ENCODE results near the gene DOLPP1. TPM values are rescaled to one million over a fixed set of nuclear protein-coding genes. Genes with fewer than 3 reads are reported as not detected.

DOLPP1 gene
- total and polyA plus RNA-seq, 2 experiments from 2014 or later: 11.6 to 12.8 TPM

- Histone ChIP-seq H3K27ac (no peak overlapping the region), H4K20me1 (ENCODE audit: insufficient read depth) (no peaks in the 10 kb centered on the region), H3F3A (ENCODE audit: insufficient read depth) (peaks cover 15% of the 10 kb centered on the region), H3K4me2 (ENCODE audit: unreplicated experiment) (no peak overlapping the region), H3K4me1 (ENCODE audit: insufficient read depth) (peaks cover 31% of the 10 kb centered on the region), H3K9me3 (ENCODE audit: low read depth) (no peaks in the 10 kb centered on the region), H3K9me2 (ENCODE audit: insufficient read depth) (no peaks in the 10 kb centered on the region), H3K27me3 (replicated peaks; ENCODE audit: insufficient read depth) (no peaks in the 10 kb centered on the region), H3K9ac (no peak overlapping the region), H3K79me2 (ENCODE audit: insufficient read depth) (0 out of 2 replicates have a peak, but pooled peaks cover 3% of the 10 kb centered on the region), H3K36me3 (ENCODE audit: low read depth) (no peaks in the 10 kb centered on the region), H2AFZ (no peak overlapping the region), H3K4me3 (no peak overlapping the region)
- TF ChIP-seq EZH2phosphoT487 (IDR thresholded peaks at IDR 0.05; ENCODE audit: insufficient read depth, low read depth): no peak
- no peak for TF ChIP-seq EZH2 (IDR thresholded peaks at IDR 0.05; ENCODE audit: insufficient read depth, poor library complexity, severe bottlenecking)
- in situ Hi-C loops (cut with MboI): loop anchor here (10.0 kb wide), 1 partner anchor 648 kb away; no protein-coding TSS in a partner anchor
- DNase-seq: no peak
- WGBS, 2 experiments (ENCODE audit: low coverage in 1 of 2, low lambda C conversion rate in 2 of 2, missing lambda C conversion rate in 2 of 2): 81 to 87% methylated on average over 15 to 16 of the region's 16 CpGs
These were observed 55.6 kb downstream of the DOLPP1 start for GRCh38 chr9:129136446-129137035.

DNA sequence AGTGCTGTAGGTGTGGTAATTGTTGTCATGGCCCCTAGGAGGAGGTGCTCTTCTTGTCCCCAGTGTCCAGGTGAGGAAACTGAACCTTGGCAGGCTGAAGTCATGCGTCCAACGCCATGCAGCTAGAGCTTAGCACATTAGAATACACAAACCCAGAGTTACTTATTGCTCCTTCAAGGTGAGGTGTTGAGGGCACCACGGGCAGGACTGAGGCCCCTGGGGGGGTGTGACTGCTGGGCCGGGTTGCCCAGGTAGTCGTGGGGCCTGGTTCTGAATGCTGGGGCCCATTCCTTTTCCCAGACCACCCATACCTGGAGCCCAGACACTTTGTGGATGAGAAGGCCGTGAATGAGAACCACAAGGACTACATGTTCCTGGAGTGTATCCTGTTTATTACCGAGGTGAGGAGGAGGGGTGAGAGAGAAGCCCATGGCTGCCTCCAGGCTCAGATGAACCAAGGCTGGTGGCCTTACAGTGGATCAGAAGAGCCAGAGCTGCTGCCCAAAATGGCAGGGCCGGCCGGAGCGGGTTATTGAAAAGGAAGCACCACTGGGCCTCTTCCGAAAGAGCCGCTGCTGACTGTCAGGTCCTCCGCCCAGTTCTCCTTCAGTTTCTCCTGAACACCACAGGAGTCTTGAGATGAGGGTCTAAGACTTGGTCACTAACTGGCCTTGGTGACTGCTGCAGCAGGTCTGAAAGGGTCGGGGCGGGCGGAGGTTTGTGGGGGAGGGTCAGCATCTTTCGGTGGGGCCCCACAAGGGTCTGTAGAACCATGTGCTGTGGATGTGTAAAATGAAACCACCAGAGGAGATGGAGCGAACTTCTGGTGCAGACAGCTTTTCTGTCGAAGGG, 56.6 kb downstream of the DOLPP1 start:
- no peak overlapping the region for H3K4me2 ChIP-seq (ENCODE audit: unreplicated experiment)
- H2AFZ ChIP-seq: no peak overlapping the region
- H3K4me3 ChIP-seq: no peak overlapping the region
- peaks cover 10% of the 10 kb centered on the region for H3K79me2 ChIP-seq (ENCODE audit: insufficient read depth)
- TF ChIP-seq EZH2phosphoT487 (IDR thresholded peaks at IDR 0.05; ENCODE audit: insufficient read depth, low read depth) (no peak), EZH2 (IDR thresholded peaks at IDR 0.05; ENCODE audit: insufficient read depth, poor library complexity, severe bottlenecking) (no peak)
- 84 to 88% methylated on average over 17 to 19 of the region's 19 CpGs for WGBS, 2 experiments (ENCODE audit: low coverage in 1 of 2, low lambda C conversion rate in 2 of 2, missing lambda C conversion rate in 2 of 2)
- no peak for DNase-seq
- peaks cover 21% of the 10 kb centered on the region for H3F3A ChIP-seq (ENCODE audit: insufficient read depth)
- no peaks in the 10 kb centered on the region for H3K9me2 ChIP-seq (ENCODE audit: insufficient read depth)
- H3K27me3 ChIP-seq (replicated peaks; ENCODE audit: insufficient read depth): no peaks in the 10 kb centered on the region
- H3K27ac ChIP-seq: peak overlapping the region; percentile 100
- H3K9me3 ChIP-seq (ENCODE audit: low read depth): no peaks in the 10 kb centered on the region
- no peaks in the 10 kb centered on the region for H4K20me1 ChIP-seq (ENCODE audit: insufficient read depth)
- H3K9ac ChIP-seq: peak overlapping the region; percentile 91
- H3K36me3 ChIP-seq (ENCODE audit: low read depth): no peaks in the 10 kb centered on the region
- in situ Hi-C loops (cut with MboI): loop anchor here (10.0 kb wide), 1 partner anchor 647 kb away; no protein-coding TSS in a partner anchor
- peaks cover 41% of the 10 kb centered on the region for H3K4me1 ChIP-seq (ENCODE audit: insufficient read depth)

DNA sequence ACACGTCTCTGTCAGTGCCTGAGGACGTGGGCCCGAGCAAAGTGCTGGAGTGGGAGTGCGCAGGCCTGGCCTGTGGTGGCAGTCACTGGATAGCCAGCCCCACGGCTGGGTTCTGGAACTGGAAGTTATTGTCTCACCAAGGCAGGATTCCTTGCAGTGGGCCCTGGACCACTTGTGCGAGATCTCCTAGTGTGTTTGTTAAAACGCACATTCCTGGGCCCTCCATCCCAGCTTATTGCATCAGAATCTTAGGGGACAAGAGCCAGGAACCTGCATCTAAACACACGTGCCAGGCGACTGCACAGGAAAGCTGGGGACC, 57.2 kb downstream of the DOLPP1 start:
- H2AFZ ChIP-seq: peak overlapping the region; percentile 66

DNA sequence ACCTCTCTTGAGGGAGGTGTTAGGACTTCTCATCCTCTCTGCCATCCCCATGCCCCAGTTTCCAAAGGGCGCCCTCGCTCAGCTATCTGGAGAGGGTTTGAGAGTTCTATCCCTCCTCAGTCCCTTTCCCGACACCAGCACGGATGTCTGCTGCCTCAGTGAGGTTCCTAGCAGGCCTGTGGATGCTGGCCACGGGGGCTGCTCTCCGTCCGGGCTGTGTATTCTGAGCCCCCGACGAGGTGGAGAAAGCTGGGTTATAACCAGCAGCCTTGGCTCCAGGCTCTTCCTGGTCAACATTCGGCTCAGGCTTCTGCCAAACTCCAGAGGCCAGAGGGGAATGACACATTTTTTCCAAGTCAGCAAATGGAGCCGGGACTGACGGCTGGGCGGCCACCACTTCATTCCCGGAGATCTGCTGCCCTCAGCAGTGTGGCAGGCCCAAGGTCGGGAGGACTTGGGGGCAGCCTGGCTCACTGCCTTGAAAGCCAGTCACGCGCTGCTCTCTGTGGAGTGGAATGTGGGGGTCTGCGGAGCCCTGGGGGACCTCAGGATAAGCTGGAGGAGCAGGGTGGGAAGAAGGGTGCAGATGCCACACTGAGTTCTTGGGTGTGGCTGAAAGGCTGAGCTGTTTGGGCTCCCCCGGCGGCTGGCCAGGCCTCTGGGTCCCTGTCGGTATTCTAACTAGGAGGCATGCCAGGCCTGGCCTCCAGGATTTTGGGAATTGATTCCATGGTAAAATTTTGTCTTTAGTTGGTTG, 57.7 kb downstream of the DOLPP1 start:
- H3K9me2 ChIP-seq (ENCODE audit: insufficient read depth): no peaks in the 10 kb centered on the region
- H2AFZ ChIP-seq: peak overlapping the region; percentile 66
- peak overlapping the region; percentile 69 for H3K4me3 ChIP-seq
- H3K27me3 ChIP-seq (replicated peaks; ENCODE audit: insufficient read depth): no peaks in the 10 kb centered on the region
- no peaks in the 10 kb centered on the region for H3K9me3 ChIP-seq (ENCODE audit: low read depth)
- in situ Hi-C loops (cut with MboI): loop anchor here (10.0 kb wide), 1 partner anchor 646 kb away; no protein-coding TSS in a partner anchor
- peak overlapping the region; percentile 100 for H3K27ac ChIP-seq
- WGBS, 2 experiments (ENCODE audit: low coverage in 1 of 2, low lambda C conversion rate in 2 of 2, missing lambda C conversion rate in 2 of 2): 11 to 13% methylated on average over 21 of the region's 21 CpGs
- peaks cover 51% of the 10 kb centered on the region for H3K4me1 ChIP-seq (ENCODE audit: insufficient read depth)
- H3K79me2 ChIP-seq (ENCODE audit: insufficient read depth): peaks cover 19% of the 10 kb centered on the region
- no peaks in the 10 kb centered on the region for H4K20me1 ChIP-seq (ENCODE audit: insufficient read depth)
- peak overlapping the region; percentile 97 for H3K4me2 ChIP-seq (ENCODE audit: unreplicated experiment)
- no peak for TF ChIP-seq EZH2 (IDR thresholded peaks at IDR 0.05; ENCODE audit: insufficient read depth, poor library complexity, severe bottlenecking)
- TF ChIP-seq EZH2phosphoT487 (IDR thresholded peaks at IDR 0.05; ENCODE audit: insufficient read depth, low read depth): no peak
- no peaks in the 10 kb centered on the region for H3K36me3 ChIP-seq (ENCODE audit: low read depth)
- H3K9ac ChIP-seq: peak overlapping the region; percentile 91
- DNase-seq: peak; percentile 89
- H3F3A ChIP-seq (ENCODE audit: insufficient read depth): peaks cover 24% of the 10 kb centered on the region

More for the DNA sequence above, 57.2 kb downstream of the DOLPP1 start:
- Histone ChIP-seq H3K27me3 (replicated peaks; ENCODE audit: insufficient read depth) (no peaks in the 10 kb centered on the region), H3K4me1 (ENCODE audit: insufficient read depth) (peaks cover 45% of the 10 kb centered on the region), H4K20me1 (ENCODE audit: insufficient read depth) (no peaks in the 10 kb centered on the region), H3K79me2 (ENCODE audit: insufficient read depth) (peaks cover 13% of the 10 kb centered on the region), H3F3A (ENCODE audit: insufficient read depth) (peaks cover 24% of the 10 kb centered on the region), H3K9ac (peak overlapping the region; percentile 91), H3K4me3 (no peak overlapping the region), H3K27ac (peak overlapping the region; percentile 100), H3K36me3 (ENCODE audit: low read depth) (no peaks in the 10 kb centered on the region), H3K4me2 (ENCODE audit: unreplicated experiment) (peak overlapping the region; percentile 97), H3K9me2 (ENCODE audit: insufficient read depth) (no peaks in the 10 kb centered on the region), H3K9me3 (ENCODE audit: low read depth) (no peaks in the 10 kb centered on the region)
- 48 to 50% methylated on average over 9 of the region's 9 CpGs for WGBS, 2 experiments (ENCODE audit: low coverage in 1 of 2, low lambda C conversion rate in 2 of 2, missing lambda C conversion rate in 2 of 2)
- in situ Hi-C loops (cut with MboI): loop anchor here (10.0 kb wide), 1 partner anchor 647 kb away; no protein-coding TSS in a partner anchor
- peak; percentile 27 for DNase-seq
- TF ChIP-seq EZH2phosphoT487 (IDR thresholded peaks at IDR 0.05; ENCODE audit: insufficient read depth, low read depth): no peak
- TF ChIP-seq EZH2 (IDR thresholded peaks at IDR 0.05; ENCODE audit: insufficient read depth, poor library complexity, severe bottlenecking): no peak

All from GM23248 (cell line).